GM19455 (cell line): ENCODE measurements around the gene MSANTD1.

Experiments used
- ATAC-seq: cut with Tn5 transposase; IDR thresholded peaks from one replicate; pipeline ENCODE4 v1.9.1; 2021; ENCODE audit not compliant: unreplicated experiment

The MSANTD1 gene

GRCh38 chr4:3246458-3247398, 2.2 kb upstream of the MSANTD1 start:
- ATAC-seq, result no peak

- no peak for ATAC-seq
Observed at GRCh38 chr4:3247399-3248177, 1.4 kb upstream of the MSANTD1 start.

GRCh38 chr4:3248178-3248480, 830 bp upstream of the MSANTD1 start:
- no peak for ATAC-seq

GRCh38 chr4:3249711-3250437, 915 bp downstream of the MSANTD1 start:
- no peak for ATAC-seq

- no peak for ATAC-seq
Observed at GRCh38 chr4:3250438-3250955, 1.5 kb downstream of the MSANTD1 start.

- ATAC-seq, result no peak
Observed at GRCh38 chr4:3250956-3251690, 2.2 kb downstream of the MSANTD1 start.

- no peak for ATAC-seq
Observed at GRCh38 chr4:3251691-3252479, 2.9 kb downstream of the MSANTD1 start.

GRCh38 chr4:3252480-3252828, 3.5 kb downstream of the MSANTD1 start:
- no peak for ATAC-seq

GRCh38 chr4:3252831-3253641, 4.1 kb downstream of the MSANTD1 start:
- no peak for ATAC-seq

GRCh38 chr4:3253808-3254207, 4.8 kb downstream of the MSANTD1 start:
- ATAC-seq, result no peak

GRCh38 chr4:3254302-3255131, 5.6 kb downstream of the MSANTD1 start:
- ATAC-seq, result no peak

- no peak for ATAC-seq
Observed at GRCh38 chr4:3255611-3256186, 6.7 kb downstream of the MSANTD1 start.

GRCh38 chr4:3256230-3257102, 7.5 kb downstream of the MSANTD1 start:
- no peak for ATAC-seq

- no peak for ATAC-seq
Observed at GRCh38 chr4:3257103-3257555, 8.2 kb downstream of the MSANTD1 start.

- ATAC-seq, result no peak
Observed at GRCh38 chr4:3257556-3258482, 8.9 kb downstream of the MSANTD1 start.
